Measurements from ENCODE around the gene DAW1. TPM values are rescaled to one million over a fixed set of nuclear protein-coding genes. Genes with fewer than 3 reads are reported as not detected.

Gene DAW1
- total and polyA plus RNA-seq, 8 donors, result 0.70 to 7.7 (median 3.0) TPM

DNA sequence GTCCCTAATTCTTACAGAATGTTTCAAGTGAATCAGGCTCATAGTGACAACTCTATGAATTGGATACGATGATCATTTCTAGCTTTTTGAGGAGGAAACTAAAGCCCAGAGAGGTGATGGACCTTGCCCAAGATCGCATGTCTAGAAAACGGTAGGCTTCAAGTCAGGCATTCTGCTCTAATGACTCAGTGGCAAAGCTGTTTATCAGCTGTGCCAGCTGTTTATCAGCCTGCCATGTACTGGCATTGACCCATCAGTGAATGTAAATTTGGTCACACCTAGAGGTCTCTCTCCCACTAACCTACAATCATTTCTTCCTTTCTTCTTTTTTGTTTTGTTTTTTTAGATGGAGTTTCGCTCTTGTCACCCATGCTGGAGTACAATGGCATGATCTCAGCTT lies 6.1 kb upstream of the DAW1 start:
- no peaks in the 10 kb centered on the region for H3K27me3 ChIP-seq
- intact Hi-C loops (cut with DNase I), result no loop called here
- no peak for DNase-seq
- H3K9me3 ChIP-seq, result no peaks in the 10 kb centered on the region
- no peak overlapping the region for H3K27ac ChIP-seq
- TF ChIP-seq, protein P1, sequence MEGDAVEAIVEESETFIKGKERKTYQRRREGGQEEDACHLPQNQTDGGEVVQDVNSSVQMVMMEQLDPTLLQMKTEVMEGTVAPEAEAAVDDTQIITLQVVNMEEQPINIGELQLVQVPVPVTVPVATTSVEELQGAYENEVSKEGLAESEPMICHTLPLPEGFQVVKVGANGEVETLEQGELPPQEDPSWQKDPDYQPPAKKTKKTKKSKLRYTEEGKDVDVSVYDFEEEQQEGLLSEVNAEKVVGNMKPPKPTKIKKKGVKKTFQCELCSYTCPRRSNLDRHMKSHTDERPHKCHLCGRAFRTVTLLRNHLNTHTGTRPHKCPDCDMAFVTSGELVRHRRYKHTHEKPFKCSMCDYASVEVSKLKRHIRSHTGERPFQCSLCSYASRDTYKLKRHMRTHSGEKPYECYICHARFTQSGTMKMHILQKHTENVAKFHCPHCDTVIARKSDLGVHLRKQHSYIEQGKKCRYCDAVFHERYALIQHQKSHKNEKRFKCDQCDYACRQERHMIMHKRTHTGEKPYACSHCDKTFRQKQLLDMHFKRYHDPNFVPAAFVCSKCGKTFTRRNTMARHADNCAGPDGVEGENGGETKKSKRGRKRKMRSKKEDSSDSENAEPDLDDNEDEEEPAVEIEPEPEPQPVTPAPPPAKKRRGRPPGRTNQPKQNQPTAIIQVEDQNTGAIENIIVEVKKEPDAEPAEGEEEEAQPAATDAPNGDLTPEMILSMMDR (IDR thresholded peaks at IDR 0.05), result no peak
- ATAC-seq, result no peak
- H3K4me3 ChIP-seq, result no peak overlapping the region
- peaks cover 6 to 31% of the 10 kb centered on the region in 2 donors for H3K4me1 ChIP-seq
- H3K36me3 ChIP-seq, result no peaks in the 10 kb centered on the region

DNA sequence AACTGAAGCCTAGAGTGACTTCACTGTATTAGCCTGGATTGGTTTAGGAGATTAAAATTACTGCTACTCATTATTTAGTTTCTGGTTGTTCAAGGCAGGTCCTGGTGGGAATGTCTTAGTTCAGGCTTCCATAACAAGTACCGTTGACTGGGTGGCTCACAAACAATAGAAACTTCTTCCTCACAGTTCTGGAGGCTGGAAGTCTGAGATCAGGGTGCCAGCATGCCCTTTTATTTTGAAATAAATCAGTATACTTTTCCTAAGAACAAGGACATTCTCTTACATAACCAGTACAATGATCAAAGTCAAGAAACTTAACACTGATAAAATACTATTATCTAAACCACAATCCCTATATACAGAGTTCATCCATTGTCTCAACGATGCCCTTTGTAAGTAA lies 4.0 kb upstream of the DAW1 start:
- TF ChIP-seq, protein P1 (IDR thresholded peaks at IDR 0.05), result no peak
- no peak overlapping the region for H3K4me3 ChIP-seq
- no peak for DNase-seq
- H3K4me1 ChIP-seq, result peaks cover 10 to 19% of the 10 kb centered on the region in 2 donors
- H3K27me3 ChIP-seq, result peaks cover 0 to 17% of the 10 kb centered on the region in 2 donors
- intact Hi-C loops (cut with DNase I), result no loop called here
- H3K27ac ChIP-seq, result no peak overlapping the region
- H3K36me3 ChIP-seq, result no peaks in the 10 kb centered on the region
- no peaks in the 10 kb centered on the region for H3K9me3 ChIP-seq
- no peak for ATAC-seq

DNA sequence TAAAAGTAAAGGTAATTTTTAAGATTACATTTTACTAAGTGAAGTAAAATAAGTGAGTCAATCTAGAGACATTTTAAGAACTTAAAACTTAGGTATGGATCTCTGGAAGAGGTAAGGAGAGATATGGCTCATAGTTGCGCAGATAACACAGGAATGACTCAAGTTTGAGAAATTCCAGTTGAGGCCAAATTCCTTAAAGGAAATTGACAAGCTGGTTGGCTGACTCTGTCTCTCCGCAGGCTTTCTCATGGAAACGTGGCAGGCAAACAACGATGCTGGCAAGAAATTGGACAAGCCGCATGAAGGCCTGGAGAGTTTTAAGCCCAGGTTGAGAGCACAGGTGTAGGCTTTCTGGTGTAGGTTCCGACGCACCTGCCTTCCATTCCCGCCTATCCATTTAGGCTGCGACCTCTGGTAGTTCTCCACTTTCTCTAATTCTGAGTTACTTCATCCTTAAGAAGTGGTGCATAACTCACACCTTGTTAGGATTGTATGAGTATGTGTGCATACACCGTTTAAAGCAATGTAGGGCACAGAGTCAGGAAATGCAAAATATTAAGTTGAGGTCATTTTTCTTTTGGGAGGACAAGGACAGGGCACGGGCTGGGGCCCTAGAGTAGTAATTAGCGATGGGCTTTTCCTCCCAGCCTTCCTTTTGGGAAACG lies 589 bp upstream of the DAW1 start:
- peaks cover 3 to 5% of the 10 kb centered on the region in 2 donors for H3K4me1 ChIP-seq
- TF ChIP-seq, protein P1 (IDR thresholded peaks at IDR 0.05), result no peak
- ATAC-seq, result peak; percentile 70
- no peak for DNase-seq
- H3K36me3 ChIP-seq, result no peaks in the 10 kb centered on the region
- intact Hi-C loops (cut with DNase I), result no loop called here
- peak overlapping the region; percentile 46 to 73 for H3K27ac ChIP-seq
- H3K27me3 ChIP-seq, result peaks cover 0 to 25% of the 10 kb centered on the region in 2 donors
- H3K4me3 ChIP-seq, result peak overlapping the region; percentile 16 to 19
- no peaks in the 10 kb centered on the region for H3K9me3 ChIP-seq

DNA sequence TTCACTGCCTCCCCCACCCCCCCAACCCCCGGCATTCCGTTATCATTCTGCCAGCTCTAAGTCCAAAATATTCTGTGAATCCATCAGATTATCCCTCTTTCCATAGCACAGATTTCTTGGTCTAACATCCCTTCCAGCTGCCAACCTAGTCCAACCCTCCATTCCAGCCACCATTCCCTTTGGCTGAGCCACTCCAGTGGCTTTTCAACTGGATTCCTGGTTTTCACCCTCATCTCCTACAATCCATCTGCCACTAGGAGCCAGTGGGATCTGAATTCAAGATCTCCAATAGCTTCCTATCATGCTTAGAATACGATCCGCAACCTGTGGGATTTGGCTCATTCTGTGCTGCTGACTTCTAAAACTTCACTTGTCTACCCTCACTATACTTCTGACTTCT lies 1.2 kb downstream of the DAW1 start:
- ATAC-seq, result no peak
- Histone ChIP-seq H3K27ac (no peak overlapping the region), H3K36me3 (no peaks in the 10 kb centered on the region), H3K27me3 (peaks cover 0 to 25% of the 10 kb centered on the region in 2 donors), H3K4me3 (no peak overlapping the region), H3K9me3 (no peaks in the 10 kb centered on the region), H3K4me1 (peaks cover 3 to 5% of the 10 kb centered on the region in 2 donors)
- no peak for DNase-seq
- TF ChIP-seq, protein P1 (IDR thresholded peaks at IDR 0.05), result no peak
- intact Hi-C loops (cut with DNase I), result no loop called here

DNA sequence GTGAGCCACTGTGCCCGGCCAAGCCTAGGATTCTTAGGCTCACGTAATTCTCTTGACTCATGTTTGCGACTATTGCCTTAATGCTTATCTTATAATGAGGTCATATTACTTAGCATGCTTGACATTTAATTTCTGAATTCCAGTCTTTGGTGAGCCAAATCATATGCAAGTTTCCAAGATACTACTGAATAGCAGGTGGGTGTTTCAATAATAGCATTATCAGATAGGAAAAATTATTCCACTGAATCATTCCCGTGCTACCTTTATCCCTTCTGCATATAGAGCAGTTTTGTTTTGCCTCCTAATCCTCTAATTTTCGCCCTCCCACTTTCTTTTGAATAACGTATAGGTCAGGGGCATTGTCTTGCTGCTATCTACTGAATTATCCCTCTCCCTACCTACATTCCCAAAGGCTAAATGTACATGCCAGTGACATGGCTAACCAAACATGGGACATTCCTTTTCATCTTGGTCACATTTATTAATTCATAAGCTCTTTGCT lies 4.9 kb downstream of the DAW1 start:
- intact Hi-C loops (cut with DNase I), result no loop called here
- TF ChIP-seq, protein P1 (IDR thresholded peaks at IDR 0.05), result no peak

More for the DNA sequence above, 4.9 kb downstream of the DAW1 start:
- Histone ChIP-seq H3K4me3 (no peak overlapping the region), H3K4me1 (peaks cover 3 to 5% of the 10 kb centered on the region in 2 donors), H3K27me3 (peaks cover 0 to 19% of the 10 kb centered on the region in 2 donors), H3K9me3 (no peaks in the 10 kb centered on the region), H3K27ac (no peak overlapping the region), H3K36me3 (no peaks in the 10 kb centered on the region)
- DNase-seq, result no peak
- peak; percentile 15 for ATAC-seq
